Adipocyte (in vitro differentiated cells): Measurements from ENCODE around the gene PLB1.

Experiments used
- DNase-seq: peaks from one replicate; pipeline ENCODE4 v3.0.0-alpha.2; 2015; ENCODE audit warnings: low read depth
- H3K27me3 ChIP-seq: replicated peaks from 2 replicates; pipeline ENCODE4 v1.7.0; 2013; ENCODE audit warnings: mild to moderate bottlenecking, low read length, moderate library complexity; ENCODE audit not compliant: control insufficient read depth, insufficient read depth
- H3K36me3 ChIP-seq: 2 replicates; pipeline ENCODE4 v1.7.0; 2013; ENCODE audit warnings: low read length, mild to moderate bottlenecking, moderate library complexity; ENCODE audit not compliant: control insufficient read depth, insufficient read depth, severe bottlenecking
- H3K4me1 ChIP-seq: 2 replicates; pipeline ENCODE4 v1.7.0; 2013; ENCODE audit warnings: mild to moderate bottlenecking, low read length, moderate library complexity; ENCODE audit not compliant: control insufficient read depth, insufficient read depth
- H3K4me3 ChIP-seq: 2 replicates; pipeline ENCODE4 v1.7.0; 2013; ENCODE audit warnings: mild to moderate bottlenecking, low read length, moderate library complexity
- H3K9ac ChIP-seq: 2 replicates; pipeline ENCODE4 v1.7.0; 2013; ENCODE audit warnings: mild to moderate bottlenecking, low read length, moderate library complexity
- H3K9me3 ChIP-seq: 2 replicates; pipeline ENCODE4 v1.7.0; 2013; ENCODE audit warnings: mild to moderate bottlenecking, low read length, moderate library complexity; ENCODE audit not compliant: control insufficient read depth

PLB1 gene

GRCh38 chr2:28583899-28584553 lies 88.2 kb downstream of the PLB1 start:
- peak overlapping the region; percentile 69 for H3K9ac ChIP-seq
- H3K36me3 ChIP-seq, result no peaks in the 10 kb centered on the region
- peak overlapping the region; percentile 63 for H3K4me3 ChIP-seq
- peak; percentile 87 for DNase-seq
- peaks cover 26% of the 10 kb centered on the region for H3K4me1 ChIP-seq
- no peaks in the 10 kb centered on the region for H3K27me3 ChIP-seq
- no peaks in the 10 kb centered on the region for H3K9me3 ChIP-seq

- H3K9me3 ChIP-seq, result no peaks in the 10 kb centered on the region
- H3K4me3 ChIP-seq, result no peak overlapping the region
- DNase-seq, result no peak
These were observed 91.0 kb downstream of the PLB1 start for GRCh38 chr2:28586867-28587266.

GRCh38 chr2:28587526-28588291 lies 91.8 kb downstream of the PLB1 start:
- Histone ChIP-seq H3K9ac (no peak overlapping the region), H3K36me3 (no peaks in the 10 kb centered on the region), H3K4me1 (peaks cover 26% of the 10 kb centered on the region), H3K9me3 (no peaks in the 10 kb centered on the region), H3K4me3 (no peak overlapping the region), H3K27me3 (no peaks in the 10 kb centered on the region)
- DNase-seq, result no peak

More at GRCh38 chr2:28586867-28587266, 91.0 kb downstream of the PLB1 start:
- no peaks in the 10 kb centered on the region for H3K36me3 ChIP-seq
- H3K27me3 ChIP-seq, result no peaks in the 10 kb centered on the region
- H3K9ac ChIP-seq, result no peak overlapping the region
- peaks cover 26% of the 10 kb centered on the region for H3K4me1 ChIP-seq

- Histone ChIP-seq H3K36me3 (no peaks in the 10 kb centered on the region), H3K27me3 (no peaks in the 10 kb centered on the region), H3K4me1 (peaks cover 26% of the 10 kb centered on the region), H3K4me3 (no peak overlapping the region), H3K9me3 (no peaks in the 10 kb centered on the region), H3K9ac (no peak overlapping the region)
- DNase-seq, result no peak
These were observed 92.4 kb downstream of the PLB1 start for GRCh38 chr2:28588292-28588670.

GRCh38 chr2:28589746-28590463 lies 94.0 kb downstream of the PLB1 start:
- H3K36me3 ChIP-seq, result no peaks in the 10 kb centered on the region
- H3K9me3 ChIP-seq, result no peaks in the 10 kb centered on the region
- no peak for DNase-seq
- H3K9ac ChIP-seq, result no peak overlapping the region
- no peak overlapping the region for H3K4me3 ChIP-seq
- peaks cover 15% of the 10 kb centered on the region for H3K4me1 ChIP-seq
- H3K27me3 ChIP-seq, result no peaks in the 10 kb centered on the region

GRCh38 chr2:28590496-28591301 lies 94.8 kb downstream of the PLB1 start:
- H3K4me3 ChIP-seq, result no peak overlapping the region
- H3K27me3 ChIP-seq, result no peaks in the 10 kb centered on the region
- no peaks in the 10 kb centered on the region for H3K36me3 ChIP-seq
- H3K9ac ChIP-seq, result no peak overlapping the region
- no peaks in the 10 kb centered on the region for H3K9me3 ChIP-seq
- DNase-seq, result no peak
- H3K4me1 ChIP-seq, result peaks cover 10% of the 10 kb centered on the region

DNA sequence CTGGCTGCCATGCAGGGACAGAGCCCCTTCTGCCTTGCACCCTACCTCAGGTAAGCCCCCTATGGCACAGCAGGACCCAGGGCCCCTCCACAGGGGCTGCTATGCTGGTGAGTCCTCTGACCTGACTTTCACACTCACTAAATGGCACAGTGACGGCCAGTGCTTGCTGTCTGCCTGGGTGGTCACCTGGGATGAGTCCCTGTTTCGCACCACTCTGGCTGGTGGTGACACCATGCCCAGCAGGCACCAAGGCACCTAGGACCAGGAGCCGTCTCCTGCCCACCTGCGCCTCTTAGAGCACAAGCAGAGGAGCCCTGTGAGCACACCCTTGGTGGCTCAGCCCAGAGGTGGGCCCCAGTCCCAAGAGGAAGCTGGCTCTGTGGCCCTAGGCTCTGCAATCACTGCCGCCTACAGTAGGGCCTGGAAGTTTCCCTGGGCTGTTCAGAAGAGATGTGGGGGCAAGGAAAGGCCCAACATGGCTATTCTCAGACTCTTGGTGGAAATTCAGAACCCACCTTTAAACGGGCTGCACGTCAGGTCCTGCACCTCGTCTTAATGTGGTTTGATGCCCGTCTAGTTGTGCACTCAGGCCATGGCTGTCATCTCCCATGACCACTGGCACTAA lies 96.0 kb downstream of the PLB1 start:
- Histone ChIP-seq H3K9ac (no peak overlapping the region), H3K27me3 (no peaks in the 10 kb centered on the region), H3K4me3 (no peak overlapping the region), H3K9me3 (no peaks in the 10 kb centered on the region), H3K36me3 (no peaks in the 10 kb centered on the region), H3K4me1 (peaks cover 15% of the 10 kb centered on the region)
- no peak for DNase-seq

GRCh38 chr2:28592481-28592880 lies 96.6 kb downstream of the PLB1 start:
- no peaks in the 10 kb centered on the region for H3K27me3 ChIP-seq
- DNase-seq, result no peak

DNA sequence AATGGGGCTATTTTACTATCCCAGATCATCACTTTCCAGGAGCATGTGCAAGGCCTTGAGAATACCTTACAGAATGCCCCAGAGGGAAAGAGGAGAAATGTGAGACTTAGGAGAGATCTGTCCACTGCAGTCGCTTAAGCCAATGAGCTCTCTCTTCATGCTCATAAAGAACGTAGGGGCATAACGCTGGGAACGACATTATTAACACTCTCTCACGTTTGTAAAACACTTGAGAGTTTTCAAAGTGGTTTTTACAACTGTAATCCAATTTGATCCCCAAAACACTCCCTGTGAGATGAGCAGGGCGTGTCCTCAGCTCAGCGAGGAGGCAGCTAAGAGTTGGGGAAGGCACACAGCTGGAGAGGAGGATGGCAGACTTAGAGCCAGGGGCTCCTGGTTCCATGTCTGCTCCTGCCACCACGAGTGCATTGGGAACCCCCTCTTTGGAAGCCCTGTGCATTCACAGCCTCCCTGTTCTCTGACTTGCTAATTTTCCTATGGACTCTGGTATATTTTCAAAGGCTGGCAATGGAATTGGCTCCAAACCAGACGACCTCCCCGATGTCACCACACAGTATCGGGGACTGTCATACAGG lies 97.4 kb downstream of the PLB1 start:
- no peak for DNase-seq
- Histone ChIP-seq H3K4me1 (peaks cover 12% of the 10 kb centered on the region), H3K4me3 (no peak overlapping the region), H3K36me3 (no peaks in the 10 kb centered on the region), H3K27me3 (no peaks in the 10 kb centered on the region), H3K9me3 (no peaks in the 10 kb centered on the region), H3K9ac (no peak overlapping the region)

More at GRCh38 chr2:28592481-28592880, 96.6 kb downstream of the PLB1 start:
- Histone ChIP-seq H3K36me3 (no peaks in the 10 kb centered on the region), H3K9me3 (no peaks in the 10 kb centered on the region), H3K4me3 (no peak overlapping the region), H3K4me1 (peaks cover 15% of the 10 kb centered on the region), H3K9ac (no peak overlapping the region)

- no peak for DNase-seq
- peaks cover 10% of the 10 kb centered on the region for H3K4me1 ChIP-seq
- H3K9ac ChIP-seq, result peak overlapping the region; percentile 5
- H3K9me3 ChIP-seq, result no peaks in the 10 kb centered on the region
- H3K36me3 ChIP-seq, result no peaks in the 10 kb centered on the region
- H3K27me3 ChIP-seq, result no peaks in the 10 kb centered on the region
- no peak overlapping the region for H3K4me3 ChIP-seq
These were observed 98.1 kb downstream of the PLB1 start for GRCh38 chr2:28594000-28594331.
